ENCODE measurements around the gene ZFAND3.

Gene ZFAND3

GRCh38 chr6:37787216-37787615 is 32.3 kb upstream of the ZFAND3 start:
- Histone ChIP-seq H3K79me2 (ENCODE audit: insufficient read depth, low read length) (no peaks in the 10 kb centered on the region), H3K9ac (ENCODE audit: low read depth, low read length) (no peak overlapping the region), H4K20me1 (ENCODE audit: insufficient read depth, low read length) (no peaks in the 10 kb centered on the region), H3K4me1 (ENCODE audit: insufficient read depth, low read length) (no peaks in the 10 kb centered on the region), H3K4me2 (ENCODE audit: insufficient read depth, low read length) (no peak overlapping the region), H2AFZ (ENCODE audit: low read depth, low read length) (no peak overlapping the region), H3K9me3 (ENCODE audit: insufficient read depth, low read length, severe bottlenecking) (no peaks in the 10 kb centered on the region), H3K27ac (ENCODE audit: low read length) (no peak overlapping the region), H3K27me3 (ENCODE audit: insufficient read depth, low read length, poor library complexity) (no peaks in the 10 kb centered on the region), H3K4me3 (ENCODE audit: low read depth in 1 of 2, low read length in 2 of 2) (no peak overlapping the region), H3K36me3 (ENCODE audit: insufficient read depth, low read length) (no peaks in the 10 kb centered on the region)
- no peak for TF ChIP-seq CTCF (IDR thresholded peaks at IDR 0.05; ENCODE audit: borderline replicate concordance, extremely low read depth, low read length, poor library complexity, severe bottlenecking)
- TF ChIP-seq EZH2 (IDR thresholded peaks at IDR 0.05; ENCODE audit: borderline replicate concordance, low read depth, low read length, severe bottlenecking), result no peak
- ATAC-seq (ENCODE audit: insufficient read depth, low read depth), result no peak
- DNase-seq, result no peak

GRCh38 chr6:37788259-37788658 is 31.3 kb upstream of the ZFAND3 start:
- no peak for TF ChIP-seq EZH2 (IDR thresholded peaks at IDR 0.05; ENCODE audit: borderline replicate concordance, low read depth, low read length, severe bottlenecking)
- TF ChIP-seq CTCF (IDR thresholded peaks at IDR 0.05; ENCODE audit: borderline replicate concordance, extremely low read depth, low read length, poor library complexity, severe bottlenecking), result no peak
- Histone ChIP-seq H3K4me2 (ENCODE audit: insufficient read depth, low read length) (no peak overlapping the region), H3K4me1 (ENCODE audit: insufficient read depth, low read length) (no peaks in the 10 kb centered on the region), H3K9me3 (ENCODE audit: insufficient read depth, low read length, severe bottlenecking) (no peaks in the 10 kb centered on the region), H3K27ac (ENCODE audit: low read length) (no peak overlapping the region), H3K4me3 (ENCODE audit: low read depth in 1 of 2, low read length in 2 of 2) (no peak overlapping the region), H3K9ac (ENCODE audit: low read depth, low read length) (no peak overlapping the region), H3K79me2 (ENCODE audit: insufficient read depth, low read length) (no peaks in the 10 kb centered on the region), H2AFZ (ENCODE audit: low read depth, low read length) (no peak overlapping the region), H3K27me3 (ENCODE audit: insufficient read depth, low read length, poor library complexity) (no peaks in the 10 kb centered on the region), H3K36me3 (ENCODE audit: insufficient read depth, low read length) (no peaks in the 10 kb centered on the region), H4K20me1 (ENCODE audit: insufficient read depth, low read length) (no peaks in the 10 kb centered on the region)
- DNase-seq, result no peak
- no peak for ATAC-seq (ENCODE audit: insufficient read depth, low read depth)

- Histone ChIP-seq H3K79me2 (ENCODE audit: insufficient read depth, low read length) (no peaks in the 10 kb centered on the region), H3K27me3 (ENCODE audit: insufficient read depth, low read length, poor library complexity) (no peaks in the 10 kb centered on the region), H3K4me3 (ENCODE audit: low read depth in 1 of 2, low read length in 2 of 2) (no peak overlapping the region), H2AFZ (ENCODE audit: low read depth, low read length) (no peak overlapping the region), H3K4me1 (ENCODE audit: insufficient read depth, low read length) (no peaks in the 10 kb centered on the region), H3K27ac (ENCODE audit: low read length) (no peak overlapping the region), H3K36me3 (ENCODE audit: insufficient read depth, low read length) (no peaks in the 10 kb centered on the region), H3K9ac (ENCODE audit: low read depth, low read length) (no peak overlapping the region), H3K9me3 (ENCODE audit: insufficient read depth, low read length, severe bottlenecking) (no peaks in the 10 kb centered on the region), H3K4me2 (ENCODE audit: insufficient read depth, low read length) (no peak overlapping the region), H4K20me1 (ENCODE audit: insufficient read depth, low read length) (no peaks in the 10 kb centered on the region)
- ATAC-seq (ENCODE audit: insufficient read depth, low read depth) (peak; percentile 100), DNase-seq (peak; percentile 85)
- peak; percentile 94 for TF ChIP-seq CTCF (IDR thresholded peaks at IDR 0.05; ENCODE audit: borderline replicate concordance, extremely low read depth, low read length, poor library complexity, severe bottlenecking)
- TF ChIP-seq EZH2 (IDR thresholded peaks at IDR 0.05; ENCODE audit: borderline replicate concordance, low read depth, low read length, severe bottlenecking), result no peak
Measured at GRCh38 chr6:37791156-37791919, 28.2 kb upstream of the ZFAND3 start.
